DND-41 (cell line): ENCODE data around the gene NXPH4.

Experiments used
- ATAC-seq: fragments of 200-7000 bp; cut with Tn5 transposase; 3 replicates; pipeline ENCODE4 v1.9.1; 2021; ENCODE audit warnings: low read depth; ENCODE audit not compliant: insufficient read depth
- DNase-seq: peaks from one replicate; pipeline ENCODE4 v3.0.0-alpha.2; 2020
- H2AFZ ChIP-seq: 2 replicates; pipeline ENCODE4 v1.6.0; 2012; ENCODE audit warnings: low read depth, low read length
- H3K27ac ChIP-seq: 2 replicates; pipeline ENCODE4 v1.5.1; 2012; ENCODE audit warnings: low read length, inconsistent platforms
- H3K27me3 ChIP-seq: fragments of 200-600 bp; sonication (generic); 2 replicates; pipeline ENCODE4 v1.6.0; 2012; ENCODE audit warnings: low read length, mild to moderate bottlenecking, inconsistent platforms; ENCODE audit not compliant: insufficient read depth, poor library complexity
- H3K36me3 ChIP-seq: 2 replicates; pipeline ENCODE4 v1.5.1; 2012; ENCODE audit warnings: low read length, inconsistent platforms; ENCODE audit not compliant: insufficient read depth
- H3K4me1 ChIP-seq: 2 replicates; pipeline ENCODE4 v1.5.1; 2012; ENCODE audit warnings: mild to moderate bottlenecking, low read length; ENCODE audit not compliant: insufficient read depth
- H3K4me2 ChIP-seq: 2 replicates; pipeline ENCODE4 v1.6.0; 2012; ENCODE audit warnings: mild to moderate bottlenecking, moderate library complexity, low read length, inconsistent platforms; ENCODE audit not compliant: insufficient read depth
- H3K4me3 ChIP-seq, 2 experiments: fragments of 200-600 bp in 1 of 2; shearing (Covaris generic) in 1 of 2; 2 replicates each; pipeline ENCODE4 v1.5.1; 2012 to 2016; ENCODE audit warnings: inconsistent platforms in 2 of 2, low read length in 2 of 2, mild to moderate bottlenecking in 2 of 2, low read depth in 1 of 2, moderate library complexity in 1 of 2
- H3K79me2 ChIP-seq: 2 replicates; pipeline ENCODE4 v1.6.0; 2012; ENCODE audit warnings: low read length, inconsistent platforms; ENCODE audit not compliant: insufficient read depth
- H3K9ac ChIP-seq: 2 replicates; pipeline ENCODE4 v1.6.0; 2012; ENCODE audit warnings: low read depth, mild to moderate bottlenecking, inconsistent platforms, low read length, moderate library complexity
- H3K9me3 ChIP-seq: 2 replicates; pipeline ENCODE4 v1.5.1; 2012; ENCODE audit warnings: low read length, moderate library complexity, mild to moderate bottlenecking, inconsistent platforms; ENCODE audit not compliant: insufficient read depth, severe bottlenecking
- H4K20me1 ChIP-seq: 2 replicates; pipeline ENCODE4 v1.6.0; 2012; ENCODE audit warnings: low read length; ENCODE audit not compliant: insufficient read depth
- EZH2 ChIP-seq: IDR thresholded peaks from 3 replicates; pipeline ENCODE4 v1.6.1; 2012; ENCODE audit warnings: borderline replicate concordance, low read depth, mild to moderate bottlenecking, moderate library complexity, low read length, inconsistent platforms; ENCODE audit not compliant: severe bottlenecking
- TF ChIP-seq, protein P1 (sequence below): IDR thresholded peaks from 2 replicates; pipeline ENCODE4 v1.5.1; 2012; ENCODE audit warnings: borderline replicate concordance, low read length, moderate library complexity, mild to moderate bottlenecking; ENCODE audit not compliant: poor library complexity, severe bottlenecking; ENCODE audit errors: extremely low read depth

Gene NXPH4

DNA sequence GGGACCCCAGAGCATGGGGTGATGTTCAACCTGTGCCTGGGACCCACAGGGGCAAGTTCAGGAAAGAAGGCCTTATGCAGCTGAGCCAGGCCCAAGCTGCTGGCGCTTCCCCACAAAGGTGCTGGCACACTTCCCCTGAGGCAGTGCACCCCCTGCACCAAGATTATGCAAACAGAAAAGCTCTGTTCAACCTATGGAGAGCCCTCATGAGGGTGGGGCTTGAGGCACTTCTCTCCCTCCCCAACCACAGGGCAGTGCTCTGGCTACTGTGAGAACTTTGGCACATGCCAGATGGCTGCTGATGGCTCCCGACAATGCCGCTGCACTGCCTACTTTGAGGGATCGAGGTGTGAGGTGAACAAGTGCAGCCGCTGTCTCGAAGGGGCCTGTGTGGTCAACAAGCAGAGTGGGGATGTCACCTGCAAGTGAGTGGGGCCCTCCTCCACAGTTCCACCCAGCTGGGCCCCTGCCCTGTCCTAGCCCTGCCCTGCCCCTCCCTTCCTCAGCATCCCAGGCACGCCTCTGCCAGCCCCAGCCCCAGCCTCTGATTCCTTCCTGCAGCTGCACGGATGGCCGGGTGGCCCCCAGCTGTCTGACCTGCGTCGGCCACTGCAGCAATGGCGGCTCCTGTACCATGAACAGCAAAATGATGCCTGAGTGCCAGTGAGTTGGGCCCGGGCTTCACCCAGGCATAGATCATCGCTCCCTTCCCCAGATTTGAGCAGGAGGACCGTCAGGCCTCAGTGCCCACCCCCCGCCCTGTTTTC lies 5.5 kb upstream of the NXPH4 start:
- TF ChIP-seq EZH2: no peak
- TF ChIP-seq, protein P1, sequence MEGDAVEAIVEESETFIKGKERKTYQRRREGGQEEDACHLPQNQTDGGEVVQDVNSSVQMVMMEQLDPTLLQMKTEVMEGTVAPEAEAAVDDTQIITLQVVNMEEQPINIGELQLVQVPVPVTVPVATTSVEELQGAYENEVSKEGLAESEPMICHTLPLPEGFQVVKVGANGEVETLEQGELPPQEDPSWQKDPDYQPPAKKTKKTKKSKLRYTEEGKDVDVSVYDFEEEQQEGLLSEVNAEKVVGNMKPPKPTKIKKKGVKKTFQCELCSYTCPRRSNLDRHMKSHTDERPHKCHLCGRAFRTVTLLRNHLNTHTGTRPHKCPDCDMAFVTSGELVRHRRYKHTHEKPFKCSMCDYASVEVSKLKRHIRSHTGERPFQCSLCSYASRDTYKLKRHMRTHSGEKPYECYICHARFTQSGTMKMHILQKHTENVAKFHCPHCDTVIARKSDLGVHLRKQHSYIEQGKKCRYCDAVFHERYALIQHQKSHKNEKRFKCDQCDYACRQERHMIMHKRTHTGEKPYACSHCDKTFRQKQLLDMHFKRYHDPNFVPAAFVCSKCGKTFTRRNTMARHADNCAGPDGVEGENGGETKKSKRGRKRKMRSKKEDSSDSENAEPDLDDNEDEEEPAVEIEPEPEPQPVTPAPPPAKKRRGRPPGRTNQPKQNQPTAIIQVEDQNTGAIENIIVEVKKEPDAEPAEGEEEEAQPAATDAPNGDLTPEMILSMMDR: no peak
- Histone ChIP-seq H3K9ac (no peak overlapping the region), H3K79me2 (no peaks in the 10 kb centered on the region), H3K27me3 (peaks cover 10% of the 10 kb centered on the region), H2AFZ (no peak overlapping the region), H3K4me2 (no peak overlapping the region), H3K27ac (no peak overlapping the region), H4K20me1 (no peaks in the 10 kb centered on the region; the same call in 1 of the 2 replicates), H3K4me1 (peaks cover 13% of the 10 kb centered on the region), H3K9me3 (no peaks in the 10 kb centered on the region), H3K4me3 (no peak overlapping the region), H3K36me3 (no peaks in the 10 kb centered on the region)
- ATAC-seq (no peak), DNase-seq (no peak)

DNA sequence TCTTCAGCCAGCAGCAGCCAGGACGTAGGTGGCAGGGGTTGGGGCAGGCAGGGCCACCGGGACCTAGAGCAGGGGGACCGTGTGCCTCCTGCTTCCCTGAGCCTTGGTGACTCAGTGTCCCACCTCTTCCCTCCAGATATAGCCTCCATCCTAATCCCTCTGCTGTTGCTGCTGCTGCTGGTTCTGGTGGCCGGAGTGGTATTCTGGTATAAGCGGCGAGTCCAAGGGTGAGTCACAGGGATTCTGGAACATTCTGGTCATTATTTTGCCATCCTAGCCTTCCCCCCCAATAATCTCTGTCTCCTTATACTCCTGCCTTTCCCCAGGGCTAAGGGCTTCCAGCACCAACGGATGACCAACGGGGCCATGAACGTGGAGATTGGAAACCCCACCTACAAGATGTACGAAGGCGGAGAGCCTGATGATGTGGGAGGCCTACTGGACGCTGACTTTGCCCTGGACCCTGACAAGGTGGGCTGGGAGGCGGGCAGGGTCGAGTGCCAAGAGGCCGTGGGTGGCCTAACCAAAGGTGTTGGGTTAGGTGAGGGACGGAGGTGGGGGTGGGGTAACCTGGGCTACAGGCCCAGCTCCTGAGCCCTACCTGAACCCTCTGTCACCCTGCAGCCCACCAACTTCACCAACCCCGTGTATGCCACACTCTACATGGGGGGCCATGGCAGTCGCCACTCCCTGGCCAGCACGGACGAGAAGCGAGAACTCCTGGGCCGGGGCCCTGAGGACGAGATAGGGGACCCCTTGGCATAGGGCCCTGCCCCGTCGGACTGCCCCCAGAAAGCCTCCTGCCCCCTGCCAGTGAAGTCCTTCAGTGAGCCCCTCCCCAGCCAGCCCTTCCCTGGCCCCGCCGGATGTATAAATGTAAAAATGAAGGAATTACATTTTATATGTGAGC lies 4.5 kb upstream of the NXPH4 start:
- Histone ChIP-seq H3K9me3 (no peaks in the 10 kb centered on the region), H3K79me2 (no peaks in the 10 kb centered on the region), H3K9ac (no peak overlapping the region), H3K27ac (no peak overlapping the region), H2AFZ (no peak overlapping the region), H4K20me1 (no peaks in the 10 kb centered on the region; the same call in 1 of the 2 replicates), H3K36me3 (no peaks in the 10 kb centered on the region), H3K4me3 (no peak overlapping the region), H3K4me1 (peaks cover 13% of the 10 kb centered on the region), H3K27me3 (peaks cover 10% of the 10 kb centered on the region), H3K4me2 (no peak overlapping the region)
- TF ChIP-seq EZH2: no peak
- TF ChIP-seq, protein P1: no peak
- ATAC-seq (no peak), DNase-seq (no peak)

DNA sequence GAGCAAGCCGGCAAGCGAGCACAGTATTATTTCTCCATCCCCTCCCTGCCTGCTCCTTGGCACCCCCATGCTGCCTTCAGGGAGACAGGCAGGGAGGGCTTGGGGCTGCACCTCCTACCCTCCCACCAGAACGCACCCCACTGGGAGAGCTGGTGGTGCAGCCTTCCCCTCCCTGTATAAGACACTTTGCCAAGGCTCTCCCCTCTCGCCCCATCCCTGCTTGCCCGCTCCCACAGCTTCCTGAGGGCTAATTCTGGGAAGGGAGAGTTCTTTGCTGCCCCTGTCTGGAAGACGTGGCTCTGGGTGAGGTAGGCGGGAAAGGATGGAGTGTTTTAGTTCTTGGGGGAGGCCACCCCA lies 3.9 kb upstream of the NXPH4 start:
- H3K4me3 ChIP-seq: no peak overlapping the region

More for the DNA sequence above, 3.9 kb upstream of the NXPH4 start:
- no peak overlapping the region for H2AFZ ChIP-seq
- H3K27me3 ChIP-seq: peaks cover 10% of the 10 kb centered on the region
- TF ChIP-seq, protein P1: no peak
- TF ChIP-seq EZH2: no peak
- ATAC-seq (no peak), DNase-seq (no peak)
- H3K4me1 ChIP-seq: peaks cover 13% of the 10 kb centered on the region
- H3K9me3 ChIP-seq: no peaks in the 10 kb centered on the region
- H3K4me2 ChIP-seq: no peak overlapping the region
- no peak overlapping the region for H3K27ac ChIP-seq
- H3K36me3 ChIP-seq: no peaks in the 10 kb centered on the region
- H3K79me2 ChIP-seq: no peaks in the 10 kb centered on the region
- no peaks in the 10 kb centered on the region; the same call in 1 of the 2 replicates for H4K20me1 ChIP-seq
- H3K9ac ChIP-seq: no peak overlapping the region
